WI38 (cell line): ENCODE results near the gene AGAP1.
"Not testable (repeated sequence)": the region's sequence is repeated elsewhere in the genome, so short reads cannot be mapped to it uniquely, and the experiment has no call there.

ENCODE experiments used
- H3K4me3 ChIP-seq: 2 replicates; pipeline ENCODE4 v1.5.1; 2011; ENCODE audit warnings: low read depth, mild to moderate bottlenecking, control low read depth, low read length
- TF ChIP-seq, protein P1 (sequence below): IDR thresholded peaks from 2 replicates; pipeline ENCODE4 v1.5.1; 2012; ENCODE audit warnings: low read depth, mild to moderate bottlenecking, control low read depth, low read length

AGAP1 gene

DNA sequence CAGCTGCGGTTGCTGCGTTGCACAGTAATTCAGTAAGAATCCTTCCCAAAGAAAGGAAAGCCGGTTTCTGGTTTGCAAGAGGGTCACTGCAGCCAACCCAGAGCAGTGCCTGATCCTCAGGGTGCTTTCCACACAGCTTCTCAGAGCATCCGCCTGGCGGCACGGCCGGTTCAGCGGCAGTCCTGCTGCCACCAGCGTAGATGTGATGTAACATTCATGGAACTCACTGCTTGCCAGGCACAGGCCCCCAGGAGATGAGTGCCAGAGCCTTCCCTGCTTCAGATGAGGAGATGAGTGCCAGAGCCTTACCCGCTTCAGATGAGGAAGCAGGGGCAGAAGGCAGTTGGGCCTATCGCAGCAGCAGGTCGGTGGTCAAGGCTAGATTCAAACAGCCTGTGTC is 444.1 kb downstream of the AGAP1 start:
- no peak overlapping the region for H3K4me3 ChIP-seq

DNA sequence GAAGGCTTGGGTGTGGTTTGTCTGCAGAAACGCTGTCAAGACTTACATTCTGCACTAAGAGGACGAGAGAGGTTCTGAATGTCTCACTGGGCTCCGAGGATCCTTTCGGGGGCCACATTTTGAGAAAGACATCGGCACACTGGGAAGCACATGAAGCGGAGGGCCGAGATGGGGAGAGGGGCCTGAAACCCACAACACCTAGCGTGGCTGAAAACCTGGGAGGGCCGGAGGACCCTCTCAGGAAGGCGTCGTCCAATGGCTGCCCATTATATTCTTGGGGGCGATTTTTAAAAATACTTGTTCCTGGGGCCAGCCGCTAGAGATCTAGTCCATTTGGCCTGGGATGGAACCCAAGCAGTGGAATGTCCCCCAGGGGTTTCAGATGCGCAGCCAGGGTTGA is 444.8 kb downstream of the AGAP1 start:
- TF ChIP-seq, protein P1, sequence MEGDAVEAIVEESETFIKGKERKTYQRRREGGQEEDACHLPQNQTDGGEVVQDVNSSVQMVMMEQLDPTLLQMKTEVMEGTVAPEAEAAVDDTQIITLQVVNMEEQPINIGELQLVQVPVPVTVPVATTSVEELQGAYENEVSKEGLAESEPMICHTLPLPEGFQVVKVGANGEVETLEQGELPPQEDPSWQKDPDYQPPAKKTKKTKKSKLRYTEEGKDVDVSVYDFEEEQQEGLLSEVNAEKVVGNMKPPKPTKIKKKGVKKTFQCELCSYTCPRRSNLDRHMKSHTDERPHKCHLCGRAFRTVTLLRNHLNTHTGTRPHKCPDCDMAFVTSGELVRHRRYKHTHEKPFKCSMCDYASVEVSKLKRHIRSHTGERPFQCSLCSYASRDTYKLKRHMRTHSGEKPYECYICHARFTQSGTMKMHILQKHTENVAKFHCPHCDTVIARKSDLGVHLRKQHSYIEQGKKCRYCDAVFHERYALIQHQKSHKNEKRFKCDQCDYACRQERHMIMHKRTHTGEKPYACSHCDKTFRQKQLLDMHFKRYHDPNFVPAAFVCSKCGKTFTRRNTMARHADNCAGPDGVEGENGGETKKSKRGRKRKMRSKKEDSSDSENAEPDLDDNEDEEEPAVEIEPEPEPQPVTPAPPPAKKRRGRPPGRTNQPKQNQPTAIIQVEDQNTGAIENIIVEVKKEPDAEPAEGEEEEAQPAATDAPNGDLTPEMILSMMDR: no peak
- H3K4me3 ChIP-seq: no peak overlapping the region

More for the DNA sequence above, 444.1 kb downstream of the AGAP1 start:
- TF ChIP-seq, protein P1: no peak

DNA sequence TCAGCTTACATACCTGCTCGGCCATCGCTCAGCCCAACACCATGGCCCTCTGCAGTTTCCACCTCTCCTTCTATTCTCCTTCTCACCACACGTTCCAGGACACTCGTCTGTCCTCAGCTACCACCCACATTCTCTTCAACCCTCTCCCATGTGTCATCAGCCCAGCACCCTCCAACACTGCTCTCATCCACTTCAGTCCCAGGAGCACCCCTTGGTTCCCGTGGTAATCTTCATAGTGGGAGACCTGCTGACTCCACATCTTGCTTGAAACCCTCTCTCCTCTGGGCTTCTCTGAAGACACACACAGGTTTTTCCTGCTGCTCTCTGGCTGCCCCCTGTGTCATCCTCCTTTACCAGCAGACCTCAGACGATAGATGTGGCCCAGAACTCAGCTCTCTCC is 445.6 kb downstream of the AGAP1 start:
- TF ChIP-seq, protein P1: no peak
- H3K4me3 ChIP-seq: no peak overlapping the region

DNA sequence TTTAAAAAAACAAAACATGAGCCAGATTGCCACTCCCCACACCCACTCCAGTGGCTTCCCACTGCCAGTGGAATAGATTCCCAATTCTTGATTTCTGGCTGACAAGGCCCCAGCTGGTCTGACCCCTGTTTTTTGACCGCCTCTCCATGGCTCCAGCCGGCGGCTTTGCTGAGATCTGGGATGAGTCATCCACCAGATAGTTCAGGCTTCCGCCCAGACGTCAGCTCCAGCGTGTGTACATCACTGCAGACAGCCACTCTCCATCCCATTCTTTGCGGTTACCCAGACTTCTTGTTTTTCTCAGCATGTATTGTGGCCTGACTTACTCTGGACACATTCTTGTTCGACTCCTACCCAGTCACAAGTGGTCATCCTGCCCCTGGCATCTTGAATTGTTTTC is 446.5 kb downstream of the AGAP1 start:
- TF ChIP-seq, protein P1: no peak

DNA sequence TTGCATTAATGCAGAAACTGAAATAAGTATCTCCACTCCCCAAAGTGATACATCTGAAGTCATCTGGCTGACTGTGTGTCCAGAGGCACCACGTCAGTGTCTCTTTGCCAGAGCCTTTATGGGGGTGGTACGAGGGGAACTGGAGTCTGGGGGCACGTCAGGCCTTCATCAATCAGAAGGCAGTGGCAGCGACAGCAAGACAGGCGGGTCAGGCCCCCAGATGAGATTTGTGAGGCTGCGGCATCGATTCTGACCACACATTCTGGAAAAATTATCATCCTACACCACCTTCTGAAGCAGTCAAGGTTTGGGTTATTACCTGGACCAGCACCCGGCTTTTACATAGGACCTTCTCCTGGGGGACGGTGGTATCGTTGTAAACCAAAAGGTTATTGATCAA is 450.7 kb downstream of the AGAP1 start:
- no peak overlapping the region for H3K4me3 ChIP-seq
- TF ChIP-seq, protein P1: no peak

More for the DNA sequence above, 446.5 kb downstream of the AGAP1 start:
- H3K4me3 ChIP-seq: no peak overlapping the region

DNA sequence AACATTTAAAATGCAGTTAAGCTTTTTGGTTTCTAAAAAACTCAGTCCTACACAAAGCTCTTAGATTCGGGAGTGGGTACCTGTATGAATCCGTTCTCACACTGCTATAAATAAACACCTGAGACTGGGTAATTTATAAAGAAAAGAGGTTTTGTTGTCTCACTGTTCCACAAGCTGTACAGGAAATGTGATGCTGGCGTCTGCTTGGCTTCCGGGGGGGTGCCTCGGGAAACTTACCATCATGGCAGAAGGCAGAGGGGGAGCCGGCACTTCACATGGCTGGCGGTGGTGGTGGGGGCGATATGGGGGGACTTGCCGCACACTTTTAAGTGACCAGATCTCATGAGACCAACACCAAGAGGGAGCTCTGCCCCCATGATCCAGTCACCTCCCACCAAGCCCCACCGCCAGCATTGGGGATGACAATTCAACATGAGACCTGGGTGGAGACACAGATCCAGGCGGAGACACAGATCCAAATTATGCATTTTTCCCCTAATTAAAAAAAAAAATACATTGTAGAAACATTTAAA is 451.8 kb downstream of the AGAP1 start:
- TF ChIP-seq, protein P1: no peak
- no peak overlapping the region for H3K4me3 ChIP-seq

DNA sequence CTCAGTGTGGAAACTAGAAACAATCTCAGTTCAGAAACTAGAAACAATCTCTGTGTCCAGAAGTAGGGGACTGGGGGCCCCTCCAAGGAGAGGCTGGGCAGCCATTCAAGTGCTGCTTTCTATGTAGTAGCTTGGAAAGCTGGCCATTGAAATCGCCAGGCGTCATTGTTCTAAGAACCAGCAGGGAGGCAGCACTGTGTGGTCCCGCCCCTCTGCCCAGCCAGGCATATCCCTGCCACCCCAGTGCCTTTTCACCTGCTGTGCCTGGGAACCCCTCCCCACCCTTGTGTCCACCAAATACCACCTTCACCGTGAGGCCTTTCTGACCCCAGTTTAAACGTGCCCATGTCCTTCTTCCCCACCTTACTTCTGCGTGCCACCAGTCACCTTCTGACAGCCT is 452.7 kb downstream of the AGAP1 start:
- no peak overlapping the region for H3K4me3 ChIP-seq
- TF ChIP-seq, protein P1: no peak

DNA sequence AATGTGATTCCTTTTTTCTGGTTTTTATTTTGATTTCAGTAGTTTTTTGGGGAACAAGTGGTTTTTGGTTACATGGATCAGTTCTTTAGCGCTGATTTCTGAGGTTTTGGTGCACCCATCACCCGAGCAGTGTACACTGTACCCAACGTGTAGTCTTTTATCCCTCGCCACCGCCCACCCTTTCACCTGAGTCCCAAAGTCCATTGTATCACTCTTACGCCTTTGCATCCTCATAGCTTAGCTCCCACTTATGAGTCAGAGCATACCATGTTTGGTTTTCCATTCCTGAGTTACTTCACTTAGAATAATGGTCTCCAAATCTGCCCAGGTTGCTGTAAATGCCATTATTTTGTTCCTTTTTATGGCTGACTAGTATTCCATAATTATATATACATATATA is 453.2 kb downstream of the AGAP1 start:
- not testable (repeated sequence) for H3K4me3 ChIP-seq
